ENCODE results near the gene FAXDC2. TPM values are rescaled to one million over a fixed set of nuclear protein-coding genes. Genes with fewer than 3 reads are reported as not detected.

FAXDC2 gene, protein sequence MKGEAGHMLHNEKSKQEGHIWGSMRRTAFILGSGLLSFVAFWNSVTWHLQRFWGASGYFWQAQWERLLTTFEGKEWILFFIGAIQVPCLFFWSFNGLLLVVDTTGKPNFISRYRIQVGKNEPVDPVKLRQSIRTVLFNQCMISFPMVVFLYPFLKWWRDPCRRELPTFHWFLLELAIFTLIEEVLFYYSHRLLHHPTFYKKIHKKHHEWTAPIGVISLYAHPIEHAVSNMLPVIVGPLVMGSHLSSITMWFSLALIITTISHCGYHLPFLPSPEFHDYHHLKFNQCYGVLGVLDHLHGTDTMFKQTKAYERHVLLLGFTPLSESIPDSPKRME
- polyA plus RNA-seq (ENCODE audit: insufficient read length in 4 of 4): 10 to 100 TPM; 33.3 to 40.5 (median 38.9) TPM

DNA sequence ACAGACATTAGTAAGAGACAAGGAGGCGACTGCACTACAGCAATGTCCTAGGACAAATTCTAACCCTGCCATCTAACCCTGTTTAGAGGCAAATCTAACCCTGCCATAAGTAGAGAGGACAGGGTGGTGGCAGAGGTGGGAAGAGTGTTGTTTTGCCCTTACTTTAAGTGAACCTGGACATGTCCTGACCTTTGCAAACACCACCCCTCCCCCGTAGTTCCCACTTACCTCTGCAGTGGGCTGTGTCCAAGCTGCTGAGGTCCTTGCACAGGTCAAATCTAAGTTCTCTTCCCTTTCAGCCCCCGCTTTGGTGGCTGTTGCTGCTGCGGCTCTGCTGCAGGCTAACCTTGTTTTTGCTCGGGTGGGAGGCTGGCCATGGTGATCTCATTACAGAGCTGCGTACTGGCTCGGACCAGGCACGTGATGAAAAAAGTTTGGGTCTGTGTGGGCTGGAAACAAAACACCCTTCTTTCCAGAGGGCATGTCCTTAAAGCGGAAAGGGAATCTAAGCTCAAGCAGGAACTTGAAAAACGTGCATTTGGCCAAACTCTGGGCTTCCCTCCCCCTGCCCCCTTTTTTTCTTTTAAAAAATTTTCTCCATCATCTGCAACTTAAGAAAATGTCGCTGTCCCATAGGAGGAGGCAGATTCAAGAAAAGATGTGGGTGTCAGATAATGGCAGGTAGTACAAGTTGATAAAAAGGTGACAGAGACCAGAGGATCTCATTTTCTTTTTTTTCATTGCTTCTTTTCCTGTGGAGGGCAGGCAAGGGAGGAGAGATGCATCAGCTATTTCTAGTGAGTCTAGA, at the start of gene FAXDC2:
Gene FAXDC2, minus strand, starts transcription at position 349 of the 808 bp plus-strand sequence. CDS start 12,425 bp downstream, outside the sequence.
- DNase-seq (ENCODE audit: low read depth in 4 of 4, low spot score in 3 of 4): peak; percentile 75 to 89 (median 83)

DNA sequence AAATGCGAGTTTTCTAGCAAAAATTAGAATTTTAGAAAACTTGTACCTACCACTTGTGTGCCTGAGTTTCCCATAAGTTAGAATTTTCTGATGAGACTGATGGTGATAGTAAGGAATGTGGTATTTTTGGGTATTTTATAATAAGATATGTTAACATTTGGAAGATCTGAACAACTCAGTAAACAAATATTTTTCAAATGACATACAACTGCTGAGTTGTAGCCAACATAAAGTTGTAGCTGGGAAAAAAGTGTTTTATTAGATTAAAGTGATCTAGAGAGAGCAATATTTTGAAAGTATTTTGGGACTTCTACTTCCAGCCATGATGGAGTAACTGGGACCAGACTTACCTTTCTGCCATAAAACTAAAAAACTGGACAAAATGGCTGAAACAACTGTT, 49.7 kb upstream of the FAXDC2 start:
- no peak for DNase-seq (ENCODE audit: low read depth in 4 of 4, low spot score in 3 of 4)

DNA sequence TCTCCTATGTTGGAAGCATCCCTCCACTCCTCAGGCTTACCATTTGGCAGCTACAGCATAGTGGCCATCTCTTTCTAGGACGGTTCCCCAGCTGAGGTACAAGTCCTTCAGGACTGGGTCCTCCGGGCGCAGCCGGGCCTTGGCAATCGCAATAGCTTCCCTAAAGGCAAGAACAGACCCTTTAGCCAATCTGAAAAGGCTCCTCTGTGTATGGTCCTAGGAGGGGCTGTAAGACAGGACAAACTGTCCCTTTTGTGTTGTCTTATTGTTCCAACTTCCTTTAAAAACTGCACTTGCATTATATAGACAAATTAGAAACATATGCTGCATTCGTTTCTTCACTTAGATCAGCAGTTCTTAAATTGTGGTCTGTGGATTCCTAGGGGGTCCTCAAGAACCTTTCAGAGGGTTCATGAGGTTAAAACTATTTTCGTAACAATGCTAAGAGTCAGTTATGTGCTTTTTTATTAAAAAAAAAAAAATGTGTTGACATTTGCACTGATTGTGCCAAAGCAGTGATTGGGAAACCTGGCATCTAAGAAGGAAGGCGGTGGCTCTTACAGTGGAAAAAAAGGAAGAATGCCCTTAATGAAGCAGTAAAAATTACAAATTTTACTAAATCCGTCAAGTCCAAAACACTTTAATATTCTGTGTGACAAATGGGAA, 48.9 kb upstream of the FAXDC2 start:
- DNase-seq (ENCODE audit: low read depth in 4 of 4, low spot score in 3 of 4): no peak

DNA sequence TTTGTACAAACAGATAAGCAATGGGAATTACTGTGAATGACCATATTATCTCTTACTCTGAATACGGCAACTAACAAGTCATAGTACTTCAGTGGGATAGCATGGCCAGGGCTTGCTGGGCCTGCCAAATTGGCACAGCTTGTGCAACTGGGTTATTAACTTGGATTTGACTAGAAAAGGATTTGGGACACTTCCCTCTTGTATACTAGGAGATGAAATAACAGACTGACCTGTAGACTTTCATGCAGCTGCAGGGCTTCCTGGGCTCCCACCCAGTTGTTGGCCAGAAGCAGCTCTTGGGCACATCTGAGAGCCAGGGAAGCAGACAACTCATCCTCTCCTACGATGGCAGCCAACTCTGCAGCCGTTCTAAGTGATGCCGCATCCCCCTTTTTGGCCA, 47.8 kb upstream of the FAXDC2 start:
- DNase-seq (ENCODE audit: low read depth in 4 of 4, low spot score in 3 of 4): no peak

DNA sequence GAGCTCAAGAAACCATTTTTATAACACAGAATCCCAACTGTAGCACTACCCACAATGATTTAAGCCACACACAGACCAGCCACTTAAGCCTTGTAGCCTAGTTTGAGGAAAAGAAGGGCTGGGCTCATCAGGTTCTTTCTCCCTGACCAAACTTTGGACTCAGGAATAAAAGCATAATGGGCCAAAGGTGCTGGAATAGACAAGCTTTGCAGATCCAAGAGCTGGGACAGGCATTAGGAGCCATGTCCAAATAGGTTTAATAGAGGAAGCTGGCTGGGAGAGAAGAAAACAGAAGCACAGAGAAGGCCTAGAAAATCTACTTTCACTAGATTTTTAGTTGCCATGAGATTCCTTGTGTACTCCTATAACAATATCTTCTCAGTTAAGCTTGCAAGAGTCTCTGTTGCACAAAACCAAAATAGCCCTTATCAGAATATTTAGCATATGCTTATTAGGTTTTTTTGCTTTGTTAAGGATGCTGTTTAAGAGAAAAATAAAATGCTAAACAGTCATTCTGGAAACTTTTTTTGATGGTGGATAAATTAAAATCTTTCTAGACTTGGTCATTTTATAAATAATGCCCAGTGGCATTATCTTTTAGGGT, 46.3 kb upstream of the FAXDC2 start:
- no peak for DNase-seq (ENCODE audit: low read depth in 4 of 4, low spot score in 3 of 4)

DNA sequence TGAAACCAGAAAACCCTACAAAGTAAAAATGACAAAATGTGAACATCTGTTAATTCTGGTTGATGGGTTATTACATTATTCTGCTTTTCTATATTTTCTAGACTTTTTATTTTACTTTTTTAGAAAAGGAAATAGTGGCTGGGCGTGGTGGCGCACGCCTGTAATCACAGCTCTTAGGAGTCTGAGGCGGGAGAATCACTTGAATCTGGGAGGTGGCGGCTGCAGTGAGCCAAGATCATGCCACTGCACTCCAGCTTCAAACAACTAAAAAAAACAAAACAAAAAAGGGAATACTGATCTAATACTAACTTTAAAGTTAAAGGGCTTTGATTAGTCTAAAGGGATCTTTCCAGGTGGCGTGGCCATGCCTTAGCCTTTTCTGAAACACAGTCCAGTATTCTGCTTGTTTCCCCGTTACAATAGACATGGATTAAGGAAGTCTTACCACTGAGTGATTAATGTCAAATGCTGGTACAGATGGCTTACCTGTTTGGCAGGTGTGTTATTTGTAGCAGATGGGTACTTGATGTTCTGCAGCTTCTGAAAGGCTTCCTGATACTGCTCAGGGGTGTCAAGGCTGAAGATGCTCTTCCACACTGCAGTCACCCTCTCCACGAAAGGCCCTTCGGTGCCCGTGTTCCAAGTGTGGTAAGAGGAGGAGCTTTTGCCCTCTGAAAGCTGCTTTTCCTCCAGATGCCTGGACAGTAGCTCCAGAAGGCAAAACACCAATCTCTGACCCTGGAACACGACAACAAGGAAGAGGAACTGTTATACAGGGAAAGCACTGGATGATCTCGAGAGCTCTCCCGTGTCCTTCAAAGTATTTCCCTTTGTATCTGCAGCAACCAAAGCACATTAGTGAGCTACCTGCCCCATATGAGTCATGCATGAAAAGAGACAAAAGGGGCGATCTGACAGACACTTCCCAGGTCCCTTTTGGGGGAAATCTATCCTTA, 45.5 kb upstream of the FAXDC2 start:
- no peak for DNase-seq (ENCODE audit: low read depth in 4 of 4, low spot score in 3 of 4)

DNA sequence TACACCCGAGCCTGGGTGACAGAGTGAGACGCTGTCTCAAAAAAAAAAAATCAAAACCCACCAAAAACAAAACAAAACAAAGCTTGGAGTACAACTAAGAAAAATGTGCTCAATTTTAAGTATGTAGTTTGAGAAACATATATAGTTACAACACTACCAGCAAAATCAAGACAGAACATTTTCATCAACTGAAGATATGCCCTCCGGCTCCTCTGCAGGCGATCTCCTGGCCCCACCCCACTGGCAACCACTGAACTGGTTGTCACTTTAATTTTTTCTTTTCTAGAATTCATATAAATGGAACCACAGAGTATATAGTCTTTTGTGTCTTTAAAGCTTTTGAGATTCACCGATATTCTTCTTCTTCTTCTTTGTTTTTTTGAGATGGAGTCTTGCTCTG, 43.0 kb upstream of the FAXDC2 start:
- DNase-seq (ENCODE audit: low read depth in 4 of 4, low spot score in 3 of 4): no peak

DNA sequence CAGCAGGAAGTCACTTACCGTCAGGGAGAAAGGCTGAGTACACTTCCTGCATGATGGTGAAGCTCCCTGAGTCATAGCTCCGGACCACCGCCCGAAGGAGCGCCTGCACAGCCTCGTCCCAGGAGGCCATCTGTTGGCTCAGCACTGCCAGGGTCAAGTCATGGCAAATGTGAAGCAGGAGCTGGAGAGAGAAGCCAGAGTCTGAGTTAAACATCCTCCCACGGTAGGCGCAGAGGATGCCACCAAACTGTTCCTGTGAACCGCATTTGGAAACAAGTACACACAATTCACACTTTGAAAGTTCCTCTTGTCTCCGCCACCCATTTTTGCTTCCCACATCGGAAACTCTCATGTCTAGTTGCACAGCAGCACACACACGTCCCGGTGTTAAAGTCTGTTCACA, 42.0 kb upstream of the FAXDC2 start:
- DNase-seq (ENCODE audit: low read depth in 4 of 4, low spot score in 3 of 4): no peak

DNA sequence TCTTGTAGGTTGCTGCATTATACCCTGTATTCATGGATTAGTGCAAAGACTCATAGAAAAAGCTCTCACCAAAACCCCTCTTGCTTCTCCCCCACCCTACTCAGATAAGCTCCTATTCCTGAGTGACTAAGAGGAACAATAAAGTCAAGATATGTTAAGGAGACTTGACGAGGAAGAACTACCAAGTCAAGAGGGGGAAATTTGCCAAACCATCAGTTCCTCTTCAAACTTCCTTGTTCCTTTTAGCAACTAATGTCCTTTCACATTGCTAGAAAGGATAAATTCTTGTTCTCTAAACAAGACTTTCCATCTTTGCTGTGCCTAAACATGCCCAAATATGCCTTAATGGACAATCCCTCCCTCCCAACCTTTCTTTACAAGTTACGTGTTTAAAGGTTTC, 35.0 kb upstream of the FAXDC2 start:
- DNase-seq (ENCODE audit: low read depth in 4 of 4, low spot score in 3 of 4): no peak

DNA sequence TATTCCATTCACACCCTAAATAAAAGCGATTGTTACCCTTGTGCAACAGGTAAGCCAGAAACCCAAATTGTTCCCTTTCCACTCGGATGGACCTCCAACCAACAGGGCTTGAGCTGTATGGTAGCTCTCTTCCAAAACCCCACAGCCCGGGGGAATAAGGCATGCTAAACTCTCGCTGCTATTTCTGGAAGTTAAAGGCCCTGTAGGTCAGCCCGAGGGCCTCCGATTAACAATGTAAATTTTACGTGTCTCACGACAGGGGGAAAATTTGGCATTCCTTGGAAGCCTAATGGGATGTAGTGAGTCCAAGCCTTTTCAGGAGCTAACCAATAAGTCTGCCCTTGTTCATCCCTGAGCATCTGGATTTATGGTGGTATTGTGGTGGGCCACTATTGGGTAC, 34.0 kb upstream of the FAXDC2 start:
- no peak for DNase-seq (ENCODE audit: low read depth in 4 of 4, low spot score in 3 of 4)

DNA sequence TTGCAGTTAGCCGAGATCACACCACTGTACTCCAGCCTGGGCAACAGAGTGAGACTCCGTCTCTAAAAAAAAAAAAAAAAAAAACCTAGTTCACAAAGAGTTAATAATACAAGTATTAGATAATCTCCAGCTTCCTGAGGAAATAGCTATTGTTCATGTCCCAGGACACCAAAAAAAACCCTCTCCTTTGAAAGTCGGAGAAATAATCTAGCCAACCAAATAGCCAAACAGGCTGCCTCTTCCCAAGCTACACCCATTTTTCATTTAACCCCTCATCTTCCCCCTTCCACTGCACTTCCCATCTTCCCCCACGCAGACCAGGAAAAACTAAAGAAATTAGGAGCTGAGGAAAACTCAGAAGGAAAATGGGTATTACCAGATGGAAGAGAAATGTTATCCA, 31.6 kb upstream of the FAXDC2 start:
- DNase-seq (ENCODE audit: low read depth in 4 of 4, low spot score in 3 of 4): no peak

DNA sequence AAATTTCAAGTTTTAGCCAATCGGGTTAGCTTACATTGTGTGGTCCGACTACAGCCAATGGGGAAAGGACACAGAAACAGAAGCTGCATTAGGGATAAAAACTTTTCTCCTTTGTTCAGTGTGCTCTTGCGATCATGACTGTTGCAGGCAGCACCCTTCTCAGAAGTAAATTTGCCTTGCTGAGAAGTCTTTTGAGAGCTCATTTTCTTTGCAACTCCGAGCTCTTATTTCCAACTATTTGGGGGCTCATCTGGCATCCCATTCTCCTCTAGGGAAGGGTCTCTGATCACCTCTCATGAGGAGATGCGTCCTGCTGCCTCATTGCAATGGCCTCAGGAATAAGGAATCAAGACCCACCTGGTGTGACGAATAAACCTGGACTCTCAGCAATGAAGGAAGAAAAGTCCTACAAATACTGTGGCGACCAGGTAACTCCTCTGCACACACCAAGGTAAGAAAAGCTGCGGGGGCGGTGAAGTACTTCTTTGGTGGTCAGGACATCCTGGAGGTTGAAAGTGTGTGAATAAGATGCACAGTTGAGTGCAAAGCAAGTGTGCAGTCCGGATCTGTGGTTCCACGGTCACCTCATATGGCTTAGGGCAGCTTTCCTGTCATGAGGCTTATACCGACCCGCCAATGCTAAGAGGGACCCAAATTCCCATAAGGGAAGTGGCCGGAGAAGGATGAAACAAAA, 28.4 kb upstream of the FAXDC2 start:
- no peak for DNase-seq (ENCODE audit: low read depth in 4 of 4, low spot score in 3 of 4)

DNA sequence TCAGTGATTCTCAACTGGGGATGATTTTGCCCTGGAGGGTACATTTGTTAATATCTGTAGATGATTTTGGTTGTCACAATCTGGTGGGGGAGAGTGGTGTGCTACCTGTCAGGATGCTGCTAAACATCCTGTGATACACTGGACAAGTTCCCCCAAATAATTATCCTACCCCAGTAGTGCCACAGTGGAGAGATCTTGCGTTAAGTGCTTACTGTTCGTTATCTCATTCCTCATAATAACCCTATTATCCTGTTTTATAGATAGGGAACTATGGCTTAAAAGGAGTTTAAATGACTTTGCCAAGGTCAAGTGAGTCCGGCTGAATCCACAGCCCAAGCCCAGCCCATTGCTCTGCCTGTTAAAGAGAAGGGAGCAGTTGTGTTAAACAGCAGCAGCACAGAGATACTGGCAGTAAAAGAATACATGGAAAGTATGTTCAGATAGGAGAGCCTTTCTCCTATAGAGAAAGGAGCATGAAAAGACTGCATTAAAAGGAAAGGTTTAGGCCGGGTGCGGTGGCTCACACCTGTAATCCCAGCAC, 23.5 kb upstream of the FAXDC2 start:
- no peak for DNase-seq (ENCODE audit: low read depth in 4 of 4, low spot score in 3 of 4)

DNA sequence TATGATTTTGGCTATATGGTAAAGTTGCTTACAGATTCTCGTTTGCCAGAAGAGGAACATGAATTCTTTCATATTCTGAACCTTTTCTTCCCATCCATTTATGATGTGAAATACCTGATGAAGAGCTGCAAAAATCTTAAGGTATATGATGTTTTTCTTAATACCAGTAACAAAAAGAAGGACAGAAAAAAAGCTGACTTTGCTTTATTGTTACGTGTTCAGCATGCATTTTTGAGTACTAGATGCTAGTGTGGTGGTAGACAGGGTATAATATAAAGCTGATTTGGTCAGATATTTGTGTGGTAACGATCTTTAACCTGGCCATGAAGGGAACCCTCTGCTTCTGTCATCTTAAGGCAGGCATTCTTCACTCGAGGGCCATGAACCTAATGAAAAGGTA, 21.3 kb upstream of the FAXDC2 start:
- DNase-seq (ENCODE audit: low read depth in 4 of 4, low spot score in 3 of 4): no peak

DNA sequence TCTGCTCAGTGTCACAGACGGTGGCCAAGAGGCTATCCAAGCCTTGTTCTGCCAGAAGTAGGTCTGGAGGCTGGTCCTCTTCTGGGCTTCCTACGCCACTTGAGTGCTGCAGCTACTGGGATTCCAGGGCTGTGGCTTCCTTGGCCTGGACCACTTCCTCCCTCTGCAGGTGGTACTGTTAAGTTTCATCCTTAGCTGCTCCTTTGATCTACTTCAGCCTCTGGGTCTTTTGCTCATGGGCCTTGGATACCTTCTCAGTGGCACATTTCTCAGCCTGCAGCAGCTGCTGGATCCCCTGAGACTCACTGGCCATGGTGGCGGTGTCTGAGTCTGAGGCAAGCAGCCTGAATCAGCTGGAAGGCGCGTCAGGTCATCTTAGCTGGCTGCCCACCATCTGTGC, 18.3 kb upstream of the FAXDC2 start:
- no peak for DNase-seq (ENCODE audit: low read depth in 4 of 4, low spot score in 3 of 4)

DNA sequence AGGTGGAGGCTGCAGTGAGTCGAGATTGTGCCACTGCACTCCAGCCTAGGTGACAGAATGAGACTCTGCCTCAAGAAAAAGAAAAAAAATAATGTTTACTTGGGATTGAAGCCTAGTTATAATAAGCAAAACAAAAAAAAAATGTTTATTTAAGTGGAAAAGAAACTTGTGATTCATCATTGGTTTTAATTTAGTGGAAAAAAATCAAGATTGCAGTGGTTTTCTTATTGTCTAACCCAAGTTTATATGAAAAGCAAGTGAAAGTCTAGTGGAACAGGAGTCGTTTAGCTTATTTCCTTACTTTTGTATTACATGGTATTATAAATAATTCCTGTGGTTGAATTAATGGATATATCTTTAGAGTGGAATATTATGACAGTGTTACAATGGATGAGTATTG, 16.4 kb upstream of the FAXDC2 start:
- no peak for DNase-seq (ENCODE audit: low read depth in 4 of 4, low spot score in 3 of 4)

DNA sequence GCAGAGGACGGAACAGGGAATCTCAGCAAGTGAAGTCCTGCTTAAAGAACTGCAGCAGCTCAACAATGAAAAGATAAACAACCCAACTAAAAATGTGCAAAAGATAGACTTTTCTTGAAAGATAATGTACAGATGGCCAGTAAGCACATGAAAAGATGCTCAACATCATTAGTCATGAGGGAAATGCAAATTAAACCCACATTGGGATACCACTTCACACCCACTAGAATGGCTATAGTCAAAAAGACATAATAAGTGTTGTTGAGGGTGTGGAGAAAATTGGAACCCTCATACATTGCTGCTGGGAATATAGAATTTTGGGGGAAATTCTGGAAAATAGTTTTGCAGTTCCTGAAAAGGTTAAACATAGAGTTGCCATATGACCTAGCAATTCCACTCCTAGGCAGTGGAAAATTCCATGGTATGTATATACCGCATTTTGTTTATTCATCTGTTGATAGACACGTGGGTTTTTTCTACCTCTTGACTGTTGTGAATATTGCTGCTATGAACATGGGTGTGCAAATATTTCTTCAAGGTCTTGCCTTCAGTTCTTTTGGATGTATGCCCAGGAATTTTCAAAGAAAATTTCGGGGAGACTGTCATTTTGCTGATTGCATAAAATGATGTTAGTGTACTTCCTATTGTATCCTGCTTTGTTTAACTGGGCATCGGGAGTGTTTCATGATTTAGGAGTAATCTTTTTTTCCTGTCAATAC, 15.2 kb upstream of the FAXDC2 start:
- DNase-seq (ENCODE audit: low read depth in 4 of 4, low spot score in 3 of 4): no peak

DNA sequence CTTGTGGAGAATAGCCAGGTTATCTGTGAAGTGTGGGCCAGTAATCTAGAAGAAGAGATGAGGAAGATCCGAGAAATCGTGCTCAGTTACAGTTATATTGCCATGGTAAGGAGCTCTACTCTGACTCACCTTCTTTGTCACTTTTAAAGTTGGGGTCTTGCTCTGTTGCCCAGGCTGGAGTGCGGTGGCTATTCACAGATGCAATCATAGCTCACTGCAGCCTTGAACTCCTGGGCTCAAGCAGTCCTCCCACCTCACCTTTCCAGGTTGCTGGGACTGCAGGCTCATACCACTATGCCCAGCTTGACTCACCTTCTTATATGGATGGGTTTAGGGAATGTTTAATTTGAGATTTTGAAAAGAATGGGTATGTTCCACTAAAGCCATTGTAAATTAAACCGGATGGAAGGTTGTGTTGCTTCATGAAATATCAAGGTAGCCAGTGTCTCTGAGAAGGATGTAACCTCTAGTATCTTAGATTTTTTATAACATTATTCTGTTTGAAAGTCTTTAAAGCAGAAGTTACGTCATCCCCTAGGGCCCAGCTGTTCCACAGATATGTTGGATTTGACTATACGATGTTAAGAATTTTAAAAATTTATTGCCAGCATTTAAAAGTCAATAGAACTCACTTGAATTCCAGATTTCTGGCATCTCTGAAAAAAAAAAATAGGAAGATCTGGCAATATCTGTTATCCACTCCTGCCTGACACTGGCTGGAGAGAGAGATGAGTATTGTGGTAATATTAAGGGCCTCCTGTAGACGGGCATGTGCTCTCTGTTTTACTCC, 13.1 kb upstream of the FAXDC2 start:
- no peak for DNase-seq (ENCODE audit: low read depth in 4 of 4, low spot score in 3 of 4)
